NCI-H1417 (cell line): ENCODE results near the gene RNF11.
A peak's percentile ranks its signal among the peaks of the same experiment; 100 is the strongest.

Experiments
- DNase-seq, 3 experiments: peaks; one replicate each; lab custom pipeline; 2025; lab: John Stamatoyannopoulos, UW

The RNF11 gene

DNA sequence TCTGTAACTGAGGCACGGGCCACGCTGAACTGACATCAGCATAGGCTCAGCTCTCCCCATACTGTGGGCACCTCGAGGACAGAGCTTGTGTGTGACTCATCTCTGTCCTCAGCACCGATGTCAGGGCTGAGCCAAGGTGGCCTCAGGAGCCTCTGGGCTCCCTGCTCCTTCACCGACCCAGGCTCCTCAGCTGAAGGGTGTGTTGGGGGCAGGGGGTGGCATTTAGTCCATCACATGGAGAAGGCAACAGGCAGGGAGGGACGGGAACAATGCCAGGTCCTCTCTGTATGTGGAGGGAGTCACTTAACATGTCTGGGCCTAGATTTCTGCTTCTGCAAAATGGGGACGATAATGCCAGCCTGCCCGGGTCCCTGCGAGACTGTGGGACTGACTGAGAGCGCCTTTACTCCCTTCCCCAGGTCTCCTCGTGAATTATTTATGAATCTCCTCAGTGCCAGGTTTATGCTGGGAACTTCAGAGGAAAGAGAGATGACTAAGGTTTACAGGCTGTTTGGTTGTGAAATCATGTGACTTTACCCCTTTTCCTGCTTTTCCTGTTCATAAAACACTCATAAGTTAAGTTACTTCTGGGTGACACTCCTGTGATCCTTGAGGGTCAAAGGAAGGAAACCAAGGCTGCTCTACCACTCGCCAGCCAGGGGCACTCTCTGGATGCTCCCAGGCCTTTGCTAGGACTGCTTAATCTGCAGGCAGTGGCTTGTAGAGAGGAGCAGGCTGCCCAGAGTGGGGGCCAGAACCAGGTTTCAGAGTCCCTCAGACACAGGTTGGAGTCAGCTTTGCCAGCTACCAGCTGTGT lies 78.1 kb downstream of the RNF11 start:
- DNase-seq, result no peak

- DNase-seq, result no peak
These were observed 78.9 kb downstream of the RNF11 start for GRCh38 chr1:51314974-51315373.

GRCh38 chr1:51316113-51316845 lies 80.2 kb downstream of the RNF11 start:
- DNase-seq, result peak in 2 of 3 experiments; percentile 22 to 65

DNA sequence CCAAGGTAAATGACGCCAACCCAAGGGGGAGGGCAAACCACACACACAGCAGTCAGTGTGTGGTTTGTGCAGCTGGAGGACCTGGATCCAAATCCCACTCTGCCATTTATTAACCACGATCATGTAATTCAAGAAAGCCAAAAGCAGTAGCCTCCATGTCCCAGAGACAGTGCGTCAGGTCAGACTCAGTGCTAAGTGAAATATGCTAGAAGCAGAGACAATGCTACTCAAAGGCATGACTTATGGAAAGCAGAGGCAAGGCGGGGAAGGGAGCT lies 80.7 kb downstream of the RNF11 start:
- no peak for DNase-seq

- no peak for DNase-seq
These were observed 81.7 kb downstream of the RNF11 start for GRCh38 chr1:51317798-51318197.

DNA sequence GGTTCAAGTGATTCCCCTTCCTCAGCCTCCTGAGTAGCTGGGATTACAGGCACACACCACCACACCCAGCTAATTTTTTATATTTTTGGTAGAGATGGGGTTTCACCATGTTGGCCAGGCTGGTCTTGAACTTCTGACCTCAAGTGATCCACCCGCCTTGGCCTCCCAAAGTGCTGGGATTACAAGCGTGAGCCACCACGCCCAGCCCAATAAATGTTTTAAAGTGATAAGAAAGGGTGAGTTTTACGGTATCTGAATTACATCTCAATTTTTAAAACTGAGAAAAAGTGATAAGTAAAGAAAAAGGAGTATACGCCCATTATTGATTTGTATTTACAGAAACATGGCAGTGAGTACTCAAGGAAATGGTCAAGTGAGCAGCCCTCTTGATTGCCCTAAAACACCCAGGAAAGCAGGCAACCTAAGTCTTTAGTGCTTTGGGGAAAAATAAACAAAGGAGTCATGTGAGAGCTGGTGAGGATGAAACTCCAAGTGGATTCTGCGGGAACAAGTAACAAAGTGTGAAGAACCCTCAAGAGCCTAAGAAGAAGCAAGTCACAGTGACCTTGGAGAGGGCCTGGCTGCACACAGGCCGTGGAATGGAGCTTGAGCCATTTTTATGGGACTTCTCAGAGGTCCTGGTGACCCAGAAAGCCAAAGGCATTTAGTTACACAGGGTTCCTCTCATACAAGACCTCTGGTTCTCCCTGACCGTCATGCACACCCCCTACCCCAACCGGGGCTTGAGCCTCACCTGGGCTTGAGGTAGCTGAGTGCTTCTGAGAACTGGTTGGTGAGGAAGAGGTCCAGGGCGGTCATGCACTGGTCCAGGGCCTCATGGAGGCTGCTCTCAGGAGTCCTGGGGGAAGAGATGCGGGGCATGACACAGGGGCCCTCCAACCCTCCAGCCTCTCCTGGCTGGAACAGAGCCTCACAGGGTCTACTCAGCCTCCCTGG lies 85.2 kb downstream of the RNF11 start:
- DNase-seq, result no peak

DNA sequence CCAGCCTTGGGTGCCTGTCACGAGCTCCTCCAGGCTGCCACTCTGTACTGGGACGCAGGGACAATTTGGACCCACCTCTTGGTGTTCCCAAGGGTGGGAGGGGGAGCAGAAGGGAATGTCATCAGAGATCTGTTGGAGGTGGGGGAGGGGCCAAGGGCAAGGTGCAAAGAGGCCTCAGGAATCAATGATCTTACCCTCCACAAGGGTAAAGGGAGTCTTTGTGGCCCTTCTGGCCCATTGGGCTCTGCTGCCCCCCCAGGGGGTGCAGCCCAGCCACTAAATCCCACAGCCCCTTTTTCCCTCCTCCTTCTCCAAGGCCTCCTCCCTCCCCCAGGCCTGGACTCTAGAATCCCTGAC lies 85.8 kb downstream of the RNF11 start:
- DNase-seq, result no peak

DNA sequence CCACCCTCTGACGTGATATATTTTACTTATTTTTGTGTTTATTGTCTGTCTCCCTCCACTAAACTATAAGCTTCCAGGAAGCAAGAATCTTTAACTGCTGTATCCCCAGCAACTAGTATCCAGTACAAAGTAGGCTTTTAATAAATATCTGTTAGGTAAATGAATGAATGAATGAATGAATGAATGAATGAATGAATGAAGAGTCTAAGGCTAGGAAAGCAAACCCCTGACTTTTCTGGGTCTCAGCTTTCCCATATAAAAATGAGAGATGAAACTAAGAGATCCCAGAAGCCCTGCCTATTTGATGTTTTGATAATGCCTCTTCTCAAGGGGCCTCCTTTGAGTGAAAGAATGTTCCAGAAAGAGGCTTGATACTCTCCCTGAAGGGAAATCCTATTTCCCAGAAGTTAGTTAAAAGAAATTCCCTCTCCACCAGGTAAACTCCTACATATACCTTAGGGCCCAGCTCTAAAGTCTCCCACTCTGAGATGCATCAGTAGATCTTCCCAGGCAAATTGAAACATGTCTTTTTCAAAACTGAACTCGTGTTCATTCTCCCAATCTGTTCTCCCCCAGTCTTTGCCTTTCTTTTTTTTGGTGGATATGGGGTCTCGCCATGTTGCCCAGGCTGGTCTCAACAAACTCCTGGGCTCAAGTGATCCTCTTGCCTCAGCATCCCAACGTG lies 86.5 kb downstream of the RNF11 start:
- no peak for DNase-seq
